Iris pigment epithelial cell (primary cell): ENCODE measurements around the gene PALB2.
"Not testable (repeated sequence)": the region's sequence is repeated elsewhere in the genome, so short reads cannot be mapped to it uniquely, and the experiment has no call there.

Source experiments
- DNase-seq: peaks from one replicate; pipeline ENCODE4 v3.0.0-alpha.2; 2011; ENCODE audit warnings: low read depth

The PALB2 gene

GRCh38 chr16:23642246-23642774 lies 1.2 kb upstream of the PALB2 start:
- no peak for DNase-seq

GRCh38 chr16:23640615-23640930 lies 537 bp downstream of the PALB2 start:
- DNase-seq: peak; percentile 6

DNA sequence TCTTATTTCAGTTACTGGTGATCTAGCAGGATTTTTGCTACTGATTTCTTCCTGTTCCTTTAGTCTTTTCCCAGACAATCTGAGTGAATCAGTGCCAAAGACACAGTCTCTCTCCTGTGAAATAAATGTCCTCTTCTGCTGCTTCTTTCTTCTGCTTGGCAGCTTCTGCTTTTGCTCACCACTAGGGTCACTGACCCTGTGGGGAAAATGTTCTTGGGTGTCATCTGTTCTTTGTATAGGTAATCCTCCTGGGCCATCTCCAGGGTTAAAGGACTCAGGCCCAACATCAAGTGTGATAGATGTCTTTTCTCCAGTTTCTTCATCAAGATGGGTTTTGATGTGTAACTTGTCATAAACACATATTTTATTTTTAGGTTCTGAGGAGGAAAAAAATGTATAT lies 5.2 kb downstream of the PALB2 start:
- no peak for DNase-seq

DNA sequence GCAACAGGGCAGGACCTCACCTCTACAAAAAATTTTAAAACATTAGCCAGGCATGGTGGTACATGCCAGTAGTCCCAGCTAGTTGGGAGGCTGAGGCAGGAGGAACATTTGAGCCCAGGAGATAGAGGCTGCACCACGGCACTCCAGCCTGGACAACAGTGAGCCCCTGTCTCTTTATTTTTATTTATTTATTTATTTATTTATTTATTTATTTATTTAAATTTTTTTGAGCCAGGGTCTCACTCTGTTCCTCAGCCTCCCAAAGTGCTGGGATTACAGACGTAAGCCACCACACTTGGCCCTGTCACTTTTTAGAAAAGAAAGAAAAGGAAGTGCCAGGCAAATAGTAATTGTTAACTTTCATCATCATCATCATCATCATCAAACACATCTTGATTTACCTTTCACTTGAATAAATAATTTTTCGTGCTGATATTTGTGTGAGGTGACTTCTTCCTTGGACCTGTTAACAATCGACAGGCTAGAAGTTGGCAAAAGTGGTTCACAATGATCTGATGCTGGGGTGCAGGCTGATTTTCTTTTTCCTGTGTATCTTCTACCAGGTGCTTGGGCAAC lies 6.6 kb downstream of the PALB2 start:
- DNase-seq: no peak

DNA sequence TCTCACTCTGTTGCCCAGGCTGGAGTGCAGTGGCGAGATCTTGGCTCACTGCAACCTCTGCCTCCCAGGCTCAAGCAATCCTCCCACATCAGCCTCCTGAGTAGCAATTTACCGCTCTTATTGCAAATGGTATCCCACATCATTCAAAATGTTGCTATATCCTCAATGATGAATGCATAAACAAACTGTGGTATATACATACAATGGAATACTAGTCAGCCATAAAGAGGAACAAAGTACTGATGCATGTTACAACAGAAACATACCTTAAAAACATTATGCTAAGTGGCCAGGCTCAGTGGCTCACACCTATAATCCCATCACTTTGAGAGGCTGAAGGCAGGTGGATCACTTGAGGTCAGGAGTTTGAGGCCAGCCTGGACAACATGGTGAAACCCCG lies 9.2 kb downstream of the PALB2 start:
- not testable (repeated sequence) for DNase-seq

GRCh38 chr16:23629516-23629915 lies 11.6 kb downstream of the PALB2 start:
- DNase-seq: no peak

GRCh38 chr16:23624092-23624491 lies 17.0 kb downstream of the PALB2 start:
- DNase-seq: no peak

DNA sequence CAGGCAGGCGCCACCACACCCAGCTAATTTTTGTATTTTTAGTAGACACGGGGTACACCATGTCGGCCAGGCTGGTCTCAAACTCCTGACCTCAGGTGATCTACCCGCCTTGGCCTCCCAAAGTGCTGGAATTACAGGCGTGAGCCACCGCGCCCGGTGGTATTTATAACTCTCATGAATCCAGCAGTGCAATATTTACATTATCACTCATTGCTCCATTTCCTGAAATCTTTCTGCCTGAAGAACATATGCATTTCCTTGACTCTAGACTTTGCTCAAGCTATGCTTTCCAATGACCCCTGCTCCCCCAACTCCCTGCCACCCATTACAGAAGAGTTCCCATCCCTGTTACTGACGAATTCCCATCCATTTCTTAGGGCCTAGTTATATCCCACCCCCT lies 25.3 kb downstream of the PALB2 start:
- DNase-seq: no peak

DNA sequence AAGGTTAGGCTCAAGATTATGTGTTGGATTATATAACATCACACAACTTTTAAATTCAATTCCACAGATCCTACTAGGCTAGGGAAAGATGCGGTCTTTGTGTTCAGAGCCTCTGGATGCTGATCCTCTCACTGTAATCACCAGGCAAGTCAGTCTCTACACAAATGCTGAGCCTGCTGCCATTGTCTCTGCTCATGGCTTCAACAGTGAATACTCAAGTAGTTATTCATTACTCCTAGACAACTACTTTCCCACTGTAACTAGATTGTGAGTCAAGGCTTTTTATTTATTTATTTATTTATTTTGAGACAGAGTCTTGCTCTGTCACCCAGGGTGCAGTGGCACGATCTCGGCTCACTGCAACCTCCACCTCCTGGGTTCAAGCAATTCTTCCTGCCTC lies 29.2 kb downstream of the PALB2 start:
- DNase-seq: no peak

DNA sequence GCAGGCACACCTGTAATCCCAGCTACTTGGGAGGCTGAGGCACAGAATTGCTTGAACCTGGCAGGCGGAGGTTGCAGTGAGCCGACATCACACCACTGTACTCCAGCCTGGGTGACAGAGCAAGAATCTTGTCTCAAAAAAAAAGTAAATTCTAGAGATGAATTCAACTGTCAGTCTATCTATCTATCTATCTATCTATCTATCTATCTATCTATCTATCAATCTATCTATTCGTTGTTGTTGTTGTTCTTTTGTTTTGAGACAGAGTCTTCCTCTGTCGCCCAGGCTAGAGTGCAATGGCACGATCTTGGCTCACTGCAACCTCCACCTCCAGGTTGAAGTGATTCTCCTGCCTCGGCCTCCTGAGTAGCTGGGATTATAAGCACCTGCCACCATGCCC lies 30.2 kb downstream of the PALB2 start:
- DNase-seq: not testable (repeated sequence)

DNA sequence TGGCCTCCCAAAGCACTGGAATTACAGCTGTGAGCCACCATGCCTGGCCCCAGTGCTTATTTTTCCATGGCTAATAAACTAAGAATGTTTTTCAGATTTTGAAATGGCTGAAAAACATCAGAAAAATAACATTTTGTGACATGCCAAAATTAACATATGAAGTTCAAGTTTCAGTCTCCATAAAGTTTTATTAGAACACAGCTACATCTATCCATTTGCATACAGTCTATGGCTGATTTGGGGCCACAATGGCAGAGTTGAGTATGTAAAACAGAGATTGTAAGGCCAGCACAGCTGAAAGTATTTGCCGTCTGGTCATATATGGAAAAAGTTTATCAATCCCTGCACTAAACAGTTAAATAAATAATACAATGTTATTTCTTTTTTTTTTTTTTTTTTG lies 31.2 kb downstream of the PALB2 start:
- no peak for DNase-seq

GRCh38 chr16:23608194-23608593 lies 32.9 kb downstream of the PALB2 start:
- peak; percentile 67 for DNase-seq

- DNase-seq: peak; percentile 21
These were observed 33.4 kb downstream of the PALB2 start for GRCh38 chr16:23607726-23608125.

- peak; percentile 61 for DNase-seq
These were observed 43.9 kb downstream of the PALB2 start for GRCh38 chr16:23597003-23597756.

DNA sequence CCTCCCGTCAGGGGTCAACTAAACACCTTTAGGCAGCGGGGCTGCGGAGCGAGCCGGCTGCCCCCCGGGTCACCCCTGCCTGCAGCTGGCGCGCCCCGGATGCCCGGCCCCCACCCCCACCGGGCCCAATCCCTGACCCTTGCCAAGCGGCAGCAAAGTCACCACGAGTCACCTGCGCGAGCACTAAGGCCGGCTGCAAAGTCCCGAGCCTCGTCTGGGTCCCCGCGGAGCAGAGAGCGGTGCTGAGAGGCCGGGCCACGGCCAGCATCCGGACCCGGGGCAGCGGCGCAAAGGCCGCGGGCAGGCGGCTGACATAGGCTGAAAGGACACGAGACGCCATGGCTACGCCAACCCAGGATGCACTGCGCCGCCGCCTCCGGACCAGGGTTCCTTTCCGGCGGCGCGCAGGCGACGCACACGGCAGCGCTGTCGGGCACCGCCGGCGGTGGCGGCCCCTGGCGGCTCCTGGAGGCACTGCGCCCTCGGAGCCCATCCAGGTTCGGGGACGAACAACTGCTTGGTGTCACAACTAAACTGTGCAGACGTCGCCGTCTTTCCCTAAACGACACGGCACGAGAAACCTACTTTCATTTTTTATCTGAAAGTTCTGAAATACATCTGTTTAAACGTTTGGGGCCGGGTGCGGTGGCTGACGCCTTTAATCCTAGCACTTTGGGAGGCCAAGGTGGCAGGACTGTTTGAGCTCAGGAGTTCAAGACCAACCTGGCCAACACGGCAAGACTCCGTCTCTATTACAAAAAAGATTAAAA lies 45.0 kb downstream of the PALB2 start, which contains the start of gene NDUFAB1:
Gene NDUFAB1, minus strand, starts transcription at position 366 of the 770 bp plus-strand sequence. Its CDS starts 26 bp downstream, at position 340.
- peak; percentile 87 for DNase-seq

- DNase-seq: peak; percentile 12
These were observed 45.7 kb downstream of the PALB2 start for GRCh38 chr16:23595246-23595950.

GRCh38 chr16:23594186-23594585 lies 46.9 kb downstream of the PALB2 start:
- DNase-seq: no peak

DNA sequence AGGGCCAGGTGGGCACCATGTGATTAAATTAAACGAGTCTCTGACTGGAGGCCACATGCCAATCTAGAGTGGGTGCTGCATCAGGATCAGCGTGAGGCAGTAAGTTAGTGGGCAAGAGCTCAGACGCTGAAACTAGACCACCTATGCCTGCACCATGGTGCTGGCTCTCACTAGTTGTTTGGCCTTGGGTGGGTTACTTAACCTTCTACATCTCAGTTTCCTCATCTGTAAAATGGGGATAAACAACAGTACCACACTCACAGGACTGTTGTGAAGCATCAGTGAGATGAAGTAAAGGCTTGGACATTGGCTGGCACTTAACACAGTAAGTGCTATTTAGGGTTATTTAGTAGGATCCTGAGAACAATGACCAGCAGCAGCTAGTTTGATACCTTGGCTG lies 50.9 kb downstream of the PALB2 start:
- DNase-seq: no peak

DNA sequence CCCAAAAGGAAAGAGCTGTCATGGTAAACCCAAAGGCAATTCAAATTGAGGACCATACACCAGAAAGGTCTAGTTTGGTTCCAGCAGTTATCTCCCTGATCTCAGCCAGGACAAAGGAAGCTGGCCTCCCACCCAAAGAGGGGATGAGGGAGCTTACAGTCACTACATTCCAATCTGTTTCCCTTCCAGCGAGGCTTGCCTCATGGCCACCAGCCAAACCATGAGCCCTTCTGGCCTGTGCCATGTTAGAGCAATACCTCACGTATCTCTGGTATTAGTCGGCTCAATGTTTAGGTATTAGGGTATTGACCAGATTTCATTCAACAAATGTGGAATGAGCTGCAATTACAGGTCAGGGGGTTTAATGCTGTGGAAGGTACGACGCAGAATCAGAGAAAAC lies 53.4 kb downstream of the PALB2 start:
- peak; percentile 95 for DNase-seq

- no peak for DNase-seq
These were observed 56.7 kb downstream of the PALB2 start for GRCh38 chr16:23584186-23585076.

DNA sequence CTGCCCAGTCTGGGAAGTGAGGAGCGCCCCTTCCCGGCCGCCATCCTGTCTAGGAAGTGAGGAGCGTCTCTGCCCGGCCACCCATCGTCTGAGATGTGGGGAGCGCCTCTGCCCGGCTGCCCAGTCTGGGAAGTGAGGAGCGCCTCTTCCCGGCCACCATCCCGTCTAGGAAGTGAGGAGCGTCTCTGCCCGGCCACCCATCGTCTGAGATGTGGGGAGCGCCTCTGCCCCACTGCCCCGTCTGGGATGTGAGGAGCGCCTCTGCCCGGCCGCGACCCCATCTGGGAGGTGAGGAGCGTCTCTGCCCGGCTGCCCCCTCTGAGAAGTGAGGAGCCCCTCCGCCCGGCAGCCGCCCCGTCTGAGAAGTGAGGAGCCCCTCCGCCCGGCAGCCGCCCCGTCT lies 57.8 kb downstream of the PALB2 start:
- DNase-seq: not testable (repeated sequence)
